Right ventricle myocardium superior (tissue), 1 donor: ENCODE results near the gene PHACTR3. TPM values are rescaled to one million over a fixed set of nuclear protein-coding genes. Genes with fewer than 3 reads are reported as not detected.

Experiments
- ATAC-seq: fragments of 200-7000 bp; cut with Tn5 transposase; one replicate; pipeline ENCODE4 v1.9.1; 2020; ENCODE audit warnings: mild to moderate bottlenecking; ENCODE audit not compliant: poor library complexity
- DNase-seq: peaks from one replicate; pipeline ENCODE4 v3.0.0-alpha.2; 2020
- intact Hi-C: fragments of 100-400 bp; cut with DNase I; formaldehyde crosslinking; loops from one replicate; pipeline ENCODE4 v1.11.2; 2022
- total RNA-seq: library from RNA; stranded (reverse); fragmentation: NEBNext Ultra II Directional; extraction: Animal tissue kit (Norgen Biotek cat#: 25700); gene quantifications from one replicate; pipeline ENCODE4 v1.2.1, GENCODE V29; 2021
- donor health status: DM: no; HTN: yes; CAD: no; lungs with severe emphysema.

PHACTR3 gene
- total RNA-seq, 1 donor from 2014 or later, result 10.0 TPM

DNA sequence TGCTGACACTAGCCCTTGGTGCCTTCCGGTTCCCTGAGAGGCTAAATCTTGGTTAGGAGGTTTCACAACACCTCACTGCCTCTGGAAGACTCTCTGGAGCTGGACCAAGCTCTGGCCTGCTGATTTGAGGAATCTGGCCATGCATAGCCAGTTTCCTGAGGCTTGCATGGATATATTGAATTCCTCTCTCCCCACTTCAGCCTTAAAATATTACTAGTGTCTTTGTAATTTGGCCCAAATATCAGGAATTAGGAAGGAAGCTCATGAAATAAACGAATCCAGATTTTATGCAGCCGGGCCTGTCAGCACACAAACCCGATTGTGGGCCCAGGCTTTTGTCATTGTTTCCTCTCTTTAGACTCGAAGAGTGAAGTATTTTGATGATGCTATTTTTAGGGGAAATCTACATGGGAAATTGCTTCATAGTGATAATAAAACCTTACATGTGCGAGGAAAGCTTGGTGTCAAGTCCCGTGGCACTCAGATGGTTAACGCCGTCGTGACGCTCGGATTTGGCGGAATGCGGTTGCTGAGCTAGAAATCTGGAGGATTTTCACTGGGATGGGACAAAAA, 144.4 kb downstream of the PHACTR3 start:
- DNase-seq (no peak), ATAC-seq (no peak)
- intact Hi-C loops, result no loop called here

DNA sequence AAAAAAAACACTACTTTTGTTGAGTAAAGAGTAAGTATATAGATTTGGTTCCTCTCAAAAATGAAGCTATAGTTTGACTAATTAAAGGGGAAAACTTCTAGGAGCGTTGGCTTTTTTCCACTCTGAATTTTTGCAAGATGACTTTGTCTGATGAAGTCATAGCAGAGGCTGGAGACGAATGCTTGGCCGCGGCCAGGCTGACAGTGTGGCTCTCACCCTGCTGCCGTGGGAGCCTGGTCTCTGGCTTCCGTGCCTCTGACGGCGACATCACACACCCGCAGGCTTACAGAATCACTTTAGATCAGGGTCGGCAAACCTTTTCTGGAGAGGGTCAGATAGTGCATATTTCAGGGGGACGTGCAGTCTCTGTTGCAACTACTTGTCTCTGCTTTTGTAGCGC, 145.0 kb downstream of the PHACTR3 start:
- ATAC-seq, result no peak
- DNase-seq, result peak; percentile 65
- intact Hi-C loops, result no loop called here

DNA sequence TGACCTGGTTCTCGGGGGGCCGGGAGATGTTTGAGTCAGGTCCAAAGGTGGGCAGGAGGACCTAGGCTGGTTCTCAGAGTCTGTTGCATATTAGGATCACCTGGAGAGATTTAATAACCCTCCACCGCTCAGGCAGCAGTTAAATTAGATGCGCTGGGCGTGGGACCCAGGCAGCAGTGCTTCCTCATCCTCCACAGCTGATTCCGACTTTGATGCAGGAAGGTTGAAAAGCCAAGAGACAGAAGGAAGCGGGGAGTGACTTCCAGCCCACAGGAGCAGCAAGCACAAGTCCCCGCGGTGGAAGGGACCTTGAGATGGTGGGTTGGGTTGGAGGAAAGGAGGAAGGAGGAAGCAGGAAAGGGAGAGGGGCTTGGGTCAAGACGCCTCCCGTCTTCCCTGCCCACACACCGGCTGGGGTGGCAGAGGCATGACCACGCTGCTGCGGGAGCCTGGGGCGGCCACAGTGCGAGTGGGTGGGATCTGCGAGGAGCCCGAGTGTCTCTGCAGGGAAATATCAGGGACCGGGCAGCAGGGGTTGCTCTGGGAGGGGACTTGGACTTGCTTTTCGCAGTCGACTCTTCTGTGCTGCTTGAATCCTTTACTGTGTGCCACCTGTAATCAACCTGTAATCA, 146.0 kb downstream of the PHACTR3 start:
- intact Hi-C loops, result loop anchor here (2.0 to 5.0 kb wide), 2 partner anchors 153 to 180 kb away; no protein-coding TSS in a partner anchor
- ATAC-seq, result no peak
- DNase-seq, result no peak

DNA sequence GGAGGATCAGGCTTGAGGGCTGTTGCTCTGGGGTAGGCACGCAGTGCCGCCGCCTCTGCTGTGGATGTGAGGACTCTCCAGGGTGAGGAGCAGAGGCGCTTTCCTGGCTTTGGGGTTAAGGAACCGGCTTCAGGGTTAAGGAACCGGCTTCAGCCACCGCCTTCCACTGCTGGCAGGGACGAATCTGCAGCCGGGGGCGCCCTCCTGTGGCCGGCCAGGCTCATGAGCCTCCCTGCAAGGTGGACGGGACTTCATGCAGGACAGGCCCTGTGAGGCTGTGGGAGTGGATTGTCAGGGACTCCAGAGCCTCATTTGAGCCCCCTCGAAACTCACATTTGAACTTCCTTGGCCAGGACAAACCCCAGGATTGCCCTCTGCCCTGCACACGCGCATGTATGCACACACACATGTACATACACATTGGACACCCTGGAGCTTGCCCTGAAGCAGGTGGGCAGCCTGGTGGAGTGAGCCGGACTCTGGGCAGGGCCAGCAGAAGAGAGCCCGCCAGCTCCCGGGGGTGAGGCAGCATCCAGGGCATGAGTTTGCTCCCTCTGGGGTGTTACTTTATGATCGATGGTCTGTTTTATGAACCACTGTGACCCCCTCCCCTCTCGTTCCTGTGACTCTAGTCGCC, 146.9 kb downstream of the PHACTR3 start:
- peak; percentile 71 for ATAC-seq
- intact Hi-C loops, result loop anchor here (2.0 to 5.0 kb wide), 2 partner anchors 154 to 180 kb away; no protein-coding TSS in a partner anchor

DNA sequence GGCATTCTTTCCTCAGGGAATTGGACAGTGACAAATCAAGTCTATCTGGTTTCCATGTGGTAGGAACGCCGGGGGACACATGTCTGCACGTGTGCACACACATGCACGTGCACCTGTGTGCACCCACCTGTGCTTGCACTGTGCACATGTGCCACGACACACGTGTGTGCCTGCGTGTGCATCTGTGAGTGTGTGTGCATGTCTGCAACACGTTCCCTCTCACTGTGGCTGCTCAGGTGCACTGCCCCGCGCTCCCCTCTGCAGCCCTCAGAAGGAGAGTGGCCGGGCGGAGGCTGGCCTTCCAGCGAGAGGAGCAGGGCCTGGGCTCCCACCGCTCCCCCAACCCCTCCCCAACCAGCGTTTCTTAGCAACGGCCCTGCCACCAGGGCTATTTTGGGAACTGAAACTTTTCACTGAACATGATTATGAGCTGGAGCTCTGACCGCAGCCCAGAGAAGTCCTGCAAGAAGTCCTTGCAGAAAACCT, 147.8 kb downstream of the PHACTR3 start:
- intact Hi-C loops, result loop anchor here (5.0 kb wide), 1 partner anchor 155 kb away; no protein-coding TSS in a partner anchor
- ATAC-seq (peak; percentile 74), DNase-seq (peak; percentile 73)

More for the DNA sequence above, 146.9 kb downstream of the PHACTR3 start:
- peak; percentile 85 for DNase-seq

DNA sequence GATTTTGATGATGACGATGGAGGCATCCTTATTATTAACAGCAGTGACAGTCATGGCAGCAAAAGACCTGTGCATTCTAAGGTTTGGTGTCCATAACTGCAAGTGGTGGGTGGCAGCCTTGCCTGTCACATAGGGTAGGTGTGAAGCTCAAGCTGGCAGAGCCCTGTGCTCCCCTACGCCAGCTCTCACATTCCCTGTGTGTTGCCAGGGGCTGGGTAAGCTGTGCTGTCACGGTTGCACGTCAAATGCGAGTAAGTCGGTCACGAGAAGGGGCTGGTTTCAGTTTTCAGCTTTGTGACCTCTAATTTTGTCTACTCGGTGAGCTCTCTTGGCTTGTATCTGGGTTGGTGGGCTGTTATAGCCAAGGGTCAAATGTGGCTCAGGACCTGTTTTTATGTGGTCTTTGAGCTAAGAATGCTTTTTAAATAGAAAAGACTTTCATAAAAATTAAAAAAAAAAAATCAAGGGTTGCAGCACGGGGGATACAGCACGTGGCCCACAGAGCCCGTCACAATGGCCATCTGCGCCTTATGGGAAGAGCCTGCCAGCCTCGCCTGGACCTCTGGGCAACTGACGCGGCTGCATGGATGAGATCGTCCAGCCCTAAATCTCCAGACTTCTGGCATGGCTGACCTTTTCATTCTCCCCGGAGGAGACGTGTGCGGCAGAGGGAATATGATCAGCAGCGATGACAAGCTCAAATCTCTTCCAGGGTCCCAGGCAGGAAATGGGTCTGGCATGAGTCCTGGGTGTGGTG, 148.5 kb downstream of the PHACTR3 start:
- intact Hi-C loops, result loop anchor here (5.0 kb wide), 1 partner anchor 156 kb away; no protein-coding TSS in a partner anchor
- peak; percentile 70 for DNase-seq

DNA sequence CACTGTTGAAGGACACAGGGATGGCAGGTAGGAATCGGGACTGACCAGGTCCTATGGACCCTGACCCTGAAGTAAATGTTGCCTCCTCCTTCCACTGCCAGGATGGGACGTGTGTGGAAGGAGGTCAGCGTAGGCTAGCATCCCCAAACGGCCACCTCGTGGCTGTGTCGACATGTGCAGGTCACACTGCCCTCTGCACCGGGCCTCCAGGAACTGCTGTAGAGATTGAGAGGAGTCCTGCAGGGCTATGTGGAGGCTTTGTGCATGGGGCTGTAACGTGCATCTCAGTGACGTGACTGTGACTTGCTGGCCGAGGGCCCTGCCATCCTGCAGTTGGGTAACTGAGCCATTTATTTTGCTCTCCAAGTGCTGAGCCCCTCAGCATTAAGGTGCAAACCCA, 149.5 kb downstream of the PHACTR3 start:
- peak; percentile 16 for ATAC-seq
- no peak for DNase-seq
- intact Hi-C loops, result loop anchor here (5.0 kb wide), 1 partner anchor 157 kb away; no protein-coding TSS in a partner anchor

More for the DNA sequence above, 148.5 kb downstream of the PHACTR3 start:
- peak; percentile 68 for ATAC-seq

DNA sequence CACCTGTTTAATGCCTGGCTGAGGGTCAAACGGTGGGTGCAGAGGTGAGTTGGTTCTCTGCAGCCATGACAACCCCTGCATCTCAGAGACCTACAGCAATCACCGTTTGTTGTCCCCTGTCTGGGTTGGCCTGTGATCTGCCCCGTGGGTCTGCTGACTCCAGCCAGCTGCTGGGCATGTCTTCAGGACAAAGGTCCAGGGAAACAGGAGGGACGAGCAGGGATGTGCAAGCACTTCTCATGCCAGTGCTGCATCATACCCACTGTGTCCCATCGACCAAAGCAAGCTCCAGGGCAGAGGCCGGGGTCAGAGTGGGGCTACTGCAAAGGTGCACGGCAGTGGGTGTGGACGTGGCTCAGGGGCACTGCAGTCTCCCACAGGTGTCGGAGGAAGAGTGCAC, 150.2 kb downstream of the PHACTR3 start:
- intact Hi-C loops, result loop anchor here (5.0 kb wide), 1 partner anchor 157 kb away; no protein-coding TSS in a partner anchor
- ATAC-seq (no peak), DNase-seq (no peak)

DNA sequence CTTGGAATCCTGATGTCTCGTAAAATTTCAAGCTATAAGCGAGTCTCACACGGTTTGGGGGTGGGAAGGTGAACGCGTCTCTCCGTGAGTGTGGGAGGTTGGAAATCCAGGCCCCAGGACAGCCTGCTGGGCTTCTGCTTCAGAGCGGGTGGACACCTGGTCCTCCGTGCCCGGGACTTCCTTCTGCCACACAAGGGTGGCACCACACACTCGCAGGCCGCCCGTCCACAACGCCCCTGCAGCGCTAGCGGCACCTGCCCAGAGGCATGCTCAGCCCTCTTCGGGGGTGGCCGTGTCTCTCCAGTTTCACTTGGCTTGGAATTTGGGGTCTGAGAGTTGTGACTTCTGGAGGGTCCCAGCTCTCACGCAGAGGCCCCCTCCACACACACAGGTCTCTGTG, 151.9 kb downstream of the PHACTR3 start:
- ATAC-seq, result no peak
- no peak for DNase-seq
- intact Hi-C loops, result no loop called here

DNA sequence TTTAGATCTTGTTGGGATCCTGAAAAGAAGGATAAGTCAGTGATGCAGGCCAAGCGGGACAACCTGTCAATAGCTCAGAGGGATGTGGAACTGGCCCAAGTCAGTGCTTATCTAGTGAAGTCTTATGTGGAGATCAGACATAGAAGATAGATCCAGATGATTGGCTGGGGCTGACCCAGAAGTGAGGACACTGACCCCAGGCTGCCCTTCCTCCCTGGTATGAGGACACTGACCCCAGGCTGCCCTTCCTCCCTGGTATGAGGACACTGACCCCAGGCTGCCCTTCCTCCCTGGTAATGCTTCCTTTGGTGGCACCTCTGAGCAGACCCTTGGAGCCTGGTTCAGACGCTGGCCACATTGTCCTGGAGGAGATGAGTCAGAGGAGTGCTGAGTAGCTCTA, 159.7 kb downstream of the PHACTR3 start:
- DNase-seq, result no peak

DNA sequence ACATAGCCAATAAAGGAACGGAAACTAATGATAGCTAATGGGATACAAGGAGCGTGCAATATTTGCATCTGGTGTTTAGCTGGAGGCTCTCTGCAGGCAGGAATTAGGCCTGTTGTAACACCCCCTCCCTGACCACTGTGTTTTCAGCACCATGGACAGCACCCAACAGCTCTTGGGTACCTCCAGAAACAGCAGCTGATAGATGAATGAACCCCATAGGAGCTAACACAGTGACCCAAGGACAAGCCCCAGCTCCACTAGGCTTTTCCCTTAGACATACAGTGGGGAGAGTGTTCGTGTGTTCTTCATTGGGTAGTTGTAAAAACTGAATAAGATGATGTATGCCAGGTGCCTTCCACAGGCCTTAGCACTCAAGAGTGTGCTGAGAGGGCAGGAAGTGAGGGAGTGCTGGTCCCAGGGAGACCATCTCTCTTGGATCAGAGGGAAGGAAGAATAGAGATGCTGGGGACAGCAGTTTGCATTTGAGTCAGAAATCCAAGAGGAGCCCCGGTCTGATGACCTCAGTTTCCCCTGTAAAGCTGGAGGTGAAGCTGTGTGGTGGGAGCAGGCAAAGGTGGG, 161.3 kb downstream of the PHACTR3 start:
- intact Hi-C loops, result no loop called here
- DNase-seq (no peak), ATAC-seq (no peak)

More for the DNA sequence above, 159.7 kb downstream of the PHACTR3 start:
- intact Hi-C loops, result no loop called here
- no peak for ATAC-seq

DNA sequence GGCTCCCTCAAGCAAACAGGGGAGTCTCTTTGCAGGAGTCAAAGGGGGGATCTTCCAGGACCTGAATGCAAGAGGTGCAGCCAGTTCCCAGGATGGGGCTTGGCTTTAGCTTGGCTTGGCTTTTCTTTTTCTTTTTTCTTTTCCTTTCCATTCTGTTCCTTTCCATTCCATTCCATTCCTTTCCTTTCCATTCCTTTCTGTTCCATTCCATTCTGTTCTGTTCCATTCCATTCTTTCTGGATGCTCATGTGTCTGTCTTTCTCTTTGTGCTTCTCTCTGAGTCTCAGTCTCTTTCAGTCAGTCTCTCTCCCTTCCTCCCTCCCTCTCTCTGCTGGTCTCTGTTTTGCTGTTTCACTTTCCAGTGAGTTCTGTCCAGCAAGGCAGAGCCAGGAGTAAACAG, 163.3 kb downstream of the PHACTR3 start:
- intact Hi-C loops, result no loop called here

DNA sequence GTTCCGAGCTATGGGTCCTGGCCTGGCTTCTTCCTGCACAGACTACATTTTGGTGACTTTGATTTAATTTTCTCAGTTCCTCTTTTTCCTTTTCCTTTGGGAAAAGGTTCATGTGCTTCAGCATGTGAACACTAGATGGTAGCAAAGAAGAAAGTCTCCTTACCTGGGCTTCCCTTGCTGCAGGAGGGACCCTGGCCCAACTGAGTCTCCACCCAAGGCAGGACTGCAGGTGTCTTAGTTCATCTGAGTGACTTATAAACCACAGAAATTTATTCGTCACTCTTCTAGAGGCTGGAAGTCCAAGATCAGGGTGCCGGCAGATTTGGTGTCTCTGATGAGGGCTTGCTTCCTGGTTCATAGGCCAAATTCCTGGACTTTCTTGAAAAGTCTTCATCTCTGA, 165.9 kb downstream of the PHACTR3 start:
- intact Hi-C loops, result no loop called here
- DNase-seq, result no peak
- ATAC-seq, result no peak

More for the DNA sequence above, 163.3 kb downstream of the PHACTR3 start:
- no peak for ATAC-seq
- no peak for DNase-seq

DNA sequence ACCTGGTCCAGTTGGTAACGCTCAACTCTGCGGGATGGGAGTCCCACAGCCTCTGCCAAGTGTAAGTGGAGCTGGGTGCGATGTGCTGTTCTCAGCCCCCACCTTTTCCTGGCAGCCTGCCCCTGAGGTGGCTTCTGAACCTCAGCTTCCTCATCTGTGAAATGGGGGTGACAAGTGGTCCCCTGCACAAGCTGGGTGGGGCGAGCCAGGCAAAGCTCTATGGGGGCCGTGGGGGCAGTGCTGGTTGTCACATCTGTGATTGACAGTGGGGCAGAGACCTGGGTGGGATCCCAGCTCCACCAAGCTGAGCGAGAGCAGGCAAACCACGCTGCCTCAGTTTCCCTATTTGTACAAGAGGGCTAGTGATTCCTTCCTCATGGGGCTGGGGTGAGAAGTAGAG, 166.5 kb downstream of the PHACTR3 start:
- intact Hi-C loops, result no loop called here
- DNase-seq, result no peak

DNA sequence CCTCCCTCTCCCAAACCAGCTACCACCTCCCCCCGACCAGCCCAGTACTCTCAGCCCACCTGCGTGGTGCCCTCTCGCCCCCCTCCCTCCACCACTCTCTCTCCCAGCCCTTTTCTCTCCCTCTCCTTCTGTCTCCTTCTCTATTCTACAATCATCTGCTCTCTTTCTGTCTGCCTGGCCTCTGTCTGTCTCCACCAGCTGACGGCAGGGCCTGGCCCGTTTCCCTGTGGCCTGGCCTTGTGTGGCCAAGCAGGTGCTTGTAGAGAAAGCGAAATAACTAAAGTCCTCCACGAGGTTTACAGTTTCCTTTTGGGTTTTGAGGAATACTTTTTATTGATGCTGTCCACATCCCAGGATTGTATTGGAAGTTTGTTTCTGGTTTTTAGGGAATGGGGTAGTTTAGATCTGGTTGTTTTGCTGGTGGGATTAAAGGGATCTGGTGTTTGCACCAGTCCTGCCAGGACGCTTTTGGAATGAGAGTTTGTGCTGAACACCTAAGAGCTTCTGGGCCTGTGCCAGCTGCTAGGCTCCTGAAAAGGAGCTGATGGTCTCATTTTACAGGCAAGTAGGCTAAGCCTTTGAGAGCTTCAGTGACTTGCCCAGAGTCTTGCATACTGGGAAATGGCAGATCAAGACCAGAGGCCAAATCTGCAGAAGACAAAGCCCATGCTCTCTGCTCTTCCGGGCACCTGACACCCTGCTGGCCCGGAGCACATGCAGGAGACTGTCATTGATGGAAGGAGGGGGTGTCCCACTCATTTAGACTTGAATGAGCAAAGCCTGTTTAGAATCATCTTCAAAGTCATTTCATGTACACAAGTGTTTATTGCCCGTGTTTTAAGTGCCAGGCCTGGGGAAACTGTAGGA, 167.4 kb downstream of the PHACTR3 start:
- ATAC-seq, result peak; percentile 90
- intact Hi-C loops, result no loop called here
- peak; percentile 71 for DNase-seq

More for the DNA sequence above, 166.5 kb downstream of the PHACTR3 start:
- peak; percentile 3 for ATAC-seq

DNA sequence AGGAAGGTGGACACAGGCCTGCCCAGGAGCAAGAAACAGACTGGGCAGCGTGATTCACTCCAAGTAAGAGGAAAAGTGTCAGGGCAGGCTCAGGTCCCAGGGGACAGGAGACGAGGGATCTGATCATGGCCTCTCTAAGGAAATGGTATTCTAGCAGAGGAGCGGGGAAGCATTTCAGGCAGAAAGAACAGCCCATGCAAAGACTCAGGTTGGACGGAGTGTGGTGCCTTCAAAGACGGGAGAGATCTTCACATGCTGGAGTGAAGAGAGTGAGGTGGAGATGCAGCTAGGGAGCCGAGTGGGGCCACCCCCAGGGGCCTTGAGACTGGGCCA, 168.0 kb downstream of the PHACTR3 start:
- no peak for ATAC-seq
- DNase-seq, result no peak
- intact Hi-C loops, result no loop called here

DNA sequence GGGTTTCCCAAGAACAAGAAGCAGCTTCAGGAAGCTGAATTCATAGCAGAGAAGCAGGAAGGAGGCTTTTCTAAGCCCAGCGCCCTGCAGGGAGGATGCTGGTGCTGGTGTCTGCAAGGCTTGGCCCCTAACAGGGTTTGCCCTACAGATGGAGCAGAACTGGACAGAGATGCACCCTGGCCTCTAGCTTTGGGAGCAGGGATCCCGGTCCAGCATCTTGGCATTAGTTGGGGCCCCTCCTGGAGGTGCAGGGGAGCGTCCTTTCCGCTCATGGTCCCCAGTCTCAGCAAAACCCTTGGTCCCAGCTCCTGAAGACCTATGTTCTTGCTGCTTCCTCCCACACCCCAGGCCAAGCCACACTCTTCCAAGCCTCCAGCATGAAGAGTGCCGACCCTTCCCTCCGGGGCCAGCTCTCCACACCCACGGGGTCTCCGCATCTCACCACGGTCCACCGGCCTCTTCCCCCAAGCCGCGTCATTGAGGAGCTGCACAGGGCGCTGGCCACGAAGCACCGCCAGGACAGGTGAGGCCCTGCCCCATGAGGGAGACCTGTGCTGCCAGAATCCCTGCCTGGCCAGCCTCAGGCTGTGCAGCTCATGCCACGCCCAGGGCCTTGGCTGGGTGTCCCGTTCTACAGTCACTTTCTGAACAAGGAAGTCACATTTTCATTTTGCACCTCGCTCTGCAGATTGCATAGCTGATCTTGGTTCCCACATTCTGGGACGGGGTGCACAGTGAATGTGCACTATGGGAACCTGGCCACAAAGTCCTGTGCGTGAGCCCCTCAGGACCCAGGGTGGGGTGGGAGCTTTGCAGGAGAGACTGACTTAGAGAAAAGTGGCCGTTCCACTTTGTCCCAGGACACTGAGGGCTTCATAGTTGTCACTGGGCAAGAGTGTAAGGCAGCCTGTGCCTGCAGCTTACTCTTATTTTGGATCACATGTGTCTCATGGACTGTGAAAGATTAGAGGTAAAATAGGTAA, 168.9 kb downstream of the PHACTR3 start:
- ATAC-seq (no peak), DNase-seq (no peak)
- intact Hi-C loops, result no loop called here
